Measurements from ENCODE around the gene ACTL7A. TPM values are rescaled to one million over a fixed set of nuclear protein-coding genes. Genes with fewer than 3 reads are reported as not detected.

Gene ACTL7A
- total RNA-seq, 1 donor from 2014 or later = not detected

DNA sequence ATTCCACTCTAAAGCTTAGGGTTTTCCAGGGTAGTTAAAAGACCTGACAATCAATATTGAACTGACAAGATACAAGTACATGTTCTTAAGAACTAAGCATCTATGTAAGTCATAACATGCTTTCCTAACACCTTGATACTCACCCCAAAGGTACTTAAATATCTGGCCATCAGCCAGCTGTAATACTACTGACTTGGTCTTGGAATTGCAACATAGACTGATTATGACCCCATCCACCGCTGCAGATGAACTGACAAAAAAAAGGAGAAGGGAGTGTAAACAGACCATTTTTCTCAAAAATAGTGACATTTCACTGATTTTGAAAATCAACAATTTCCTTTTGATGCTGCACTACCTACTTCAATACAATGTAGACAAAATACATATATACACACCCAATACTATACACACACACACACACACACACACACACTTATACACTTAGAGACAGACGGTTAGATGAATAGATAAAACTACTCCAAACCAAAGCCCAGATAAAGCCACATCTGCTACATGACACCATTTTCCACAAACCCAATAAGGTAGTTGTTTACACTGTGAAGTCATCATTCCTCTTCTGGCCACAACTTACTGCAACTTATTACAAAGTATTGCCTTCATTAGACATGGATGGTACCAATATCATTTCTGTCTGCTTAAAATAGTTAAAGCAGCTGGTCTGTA is 41.5 kb downstream of the ACTL7A start:
- Histone ChIP-seq H3K27me3 (ENCODE audit: control insufficient read depth, insufficient read depth, low read length) (no peaks in the 10 kb centered on the region), H3K36me3 (ENCODE audit: control insufficient read depth, insufficient read depth, low read length) (peaks cover 18% of the 10 kb centered on the region), H3K4me3 (ENCODE audit: low read depth, low read length) (no peak overlapping the region)
- no peak for FAIRE-seq
- peak; percentile 21 for DNase-seq (ENCODE audit: low read depth)
- TF ChIP-seq, protein P1, sequence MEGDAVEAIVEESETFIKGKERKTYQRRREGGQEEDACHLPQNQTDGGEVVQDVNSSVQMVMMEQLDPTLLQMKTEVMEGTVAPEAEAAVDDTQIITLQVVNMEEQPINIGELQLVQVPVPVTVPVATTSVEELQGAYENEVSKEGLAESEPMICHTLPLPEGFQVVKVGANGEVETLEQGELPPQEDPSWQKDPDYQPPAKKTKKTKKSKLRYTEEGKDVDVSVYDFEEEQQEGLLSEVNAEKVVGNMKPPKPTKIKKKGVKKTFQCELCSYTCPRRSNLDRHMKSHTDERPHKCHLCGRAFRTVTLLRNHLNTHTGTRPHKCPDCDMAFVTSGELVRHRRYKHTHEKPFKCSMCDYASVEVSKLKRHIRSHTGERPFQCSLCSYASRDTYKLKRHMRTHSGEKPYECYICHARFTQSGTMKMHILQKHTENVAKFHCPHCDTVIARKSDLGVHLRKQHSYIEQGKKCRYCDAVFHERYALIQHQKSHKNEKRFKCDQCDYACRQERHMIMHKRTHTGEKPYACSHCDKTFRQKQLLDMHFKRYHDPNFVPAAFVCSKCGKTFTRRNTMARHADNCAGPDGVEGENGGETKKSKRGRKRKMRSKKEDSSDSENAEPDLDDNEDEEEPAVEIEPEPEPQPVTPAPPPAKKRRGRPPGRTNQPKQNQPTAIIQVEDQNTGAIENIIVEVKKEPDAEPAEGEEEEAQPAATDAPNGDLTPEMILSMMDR (IDR thresholded peaks at IDR 0.05; ENCODE audit: insufficient read depth, low read length, severe bottlenecking) = no peak

DNA sequence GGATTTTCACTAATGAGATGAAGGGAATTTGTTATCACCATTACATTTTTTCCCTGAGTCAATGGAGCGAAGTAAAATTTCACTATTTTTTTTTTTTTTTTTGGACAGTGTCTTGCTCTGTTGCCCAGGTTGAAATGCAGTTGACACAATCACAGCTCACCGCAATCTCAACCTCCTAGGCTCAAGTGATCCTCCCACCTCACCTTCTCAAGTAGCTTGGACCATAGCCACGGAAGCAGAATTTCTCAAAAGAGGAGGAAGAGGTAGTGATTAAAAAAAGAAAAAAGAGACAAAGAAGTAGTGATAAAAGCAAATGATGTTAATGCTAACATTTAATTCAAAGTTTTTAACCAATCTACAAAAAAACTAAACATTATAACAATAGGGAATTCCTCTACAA is 42.1 kb downstream of the ACTL7A start:
- no peaks in the 10 kb centered on the region for H3K27me3 ChIP-seq (ENCODE audit: control insufficient read depth, insufficient read depth, low read length)
- DNase-seq (ENCODE audit: low read depth) = no peak
- H3K4me3 ChIP-seq (ENCODE audit: low read depth, low read length) = no peak overlapping the region
- TF ChIP-seq, protein P1 (IDR thresholded peaks at IDR 0.05; ENCODE audit: insufficient read depth, low read length, severe bottlenecking) = no peak
- no peak for FAIRE-seq
- peaks cover 20% of the 10 kb centered on the region for H3K36me3 ChIP-seq (ENCODE audit: control insufficient read depth, insufficient read depth, low read length)

DNA sequence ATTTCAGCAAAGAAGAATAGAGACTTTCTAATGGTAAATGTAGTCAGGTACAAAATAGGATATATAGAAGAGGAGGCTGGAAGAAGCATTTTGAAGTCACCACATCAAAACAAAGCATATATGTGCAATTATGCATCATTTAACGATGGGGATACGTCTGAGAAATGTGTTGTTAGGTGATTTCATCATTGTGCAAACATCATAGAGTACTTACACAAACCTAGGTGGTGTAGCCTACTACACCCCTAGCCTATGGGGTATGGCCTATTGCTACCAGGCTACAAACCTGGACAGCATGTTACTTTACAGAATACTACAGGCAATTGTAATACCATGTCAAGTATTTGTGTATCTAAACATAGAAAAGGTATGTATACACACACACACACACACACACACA is 43.4 kb downstream of the ACTL7A start:
- no peaks in the 10 kb centered on the region for H3K27me3 ChIP-seq (ENCODE audit: control insufficient read depth, insufficient read depth, low read length)
- TF ChIP-seq, protein P1 (IDR thresholded peaks at IDR 0.05; ENCODE audit: insufficient read depth, low read length, severe bottlenecking) = no peak
- H3K36me3 ChIP-seq (ENCODE audit: control insufficient read depth, insufficient read depth, low read length) = peaks cover 19% of the 10 kb centered on the region
- no peak for FAIRE-seq
- H3K4me3 ChIP-seq (ENCODE audit: low read depth, low read length) = no peak overlapping the region
- no peak for DNase-seq (ENCODE audit: low read depth)

DNA sequence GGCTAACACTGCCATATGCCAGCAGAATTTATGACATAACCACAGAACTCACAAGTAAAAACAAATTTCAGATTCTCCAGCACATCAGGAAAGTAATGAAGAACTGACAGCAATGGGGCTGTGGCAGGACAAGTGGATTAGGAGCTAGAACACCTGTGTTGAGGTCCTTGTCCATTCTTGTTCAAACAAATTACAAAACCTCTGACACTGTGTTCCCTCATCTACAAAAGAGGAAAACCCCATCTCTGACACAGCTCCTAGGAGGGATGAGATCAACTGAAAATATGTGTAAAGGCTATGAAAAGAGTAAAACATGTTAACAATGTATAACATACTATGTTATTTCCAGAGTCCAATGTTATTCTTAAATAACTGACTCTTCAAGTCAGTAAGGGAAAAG is 48.3 kb downstream of the ACTL7A start:
- FAIRE-seq = no peak
- H3K4me3 ChIP-seq (ENCODE audit: low read depth, low read length) = no peak overlapping the region
- TF ChIP-seq, protein P1 (IDR thresholded peaks at IDR 0.05; ENCODE audit: insufficient read depth, low read length, severe bottlenecking) = no peak
- DNase-seq (ENCODE audit: low read depth) = no peak
- H3K27me3 ChIP-seq (ENCODE audit: control insufficient read depth, insufficient read depth, low read length) = no peaks in the 10 kb centered on the region
- peaks cover 30% of the 10 kb centered on the region for H3K36me3 ChIP-seq (ENCODE audit: control insufficient read depth, insufficient read depth, low read length)

DNA sequence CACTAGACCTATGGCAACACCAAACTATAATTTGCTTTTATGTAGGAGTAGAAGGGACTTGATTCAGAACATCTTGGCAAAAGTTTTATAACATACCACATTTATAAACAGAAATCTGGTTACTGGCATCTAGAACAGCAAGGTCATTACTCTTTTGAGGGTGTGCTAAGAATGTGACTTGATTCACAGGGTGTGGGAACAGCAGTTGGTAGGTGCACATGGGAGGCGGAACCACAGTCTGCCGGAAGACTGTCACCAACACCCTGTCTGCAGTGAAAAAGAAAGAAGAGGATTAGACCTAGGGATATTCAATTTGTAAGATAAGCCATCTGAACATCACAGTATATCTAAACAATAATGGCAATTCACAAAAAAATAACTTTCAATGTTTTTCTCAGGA is 48.8 kb downstream of the ACTL7A start:
- Histone ChIP-seq H3K27me3 (ENCODE audit: control insufficient read depth, insufficient read depth, low read length) (no peaks in the 10 kb centered on the region), H3K36me3 (ENCODE audit: control insufficient read depth, insufficient read depth, low read length) (peaks cover 30% of the 10 kb centered on the region), H3K4me3 (ENCODE audit: low read depth, low read length) (no peak overlapping the region)
- TF ChIP-seq, protein P1 (IDR thresholded peaks at IDR 0.05; ENCODE audit: insufficient read depth, low read length, severe bottlenecking) = no peak
- DNase-seq (ENCODE audit: low read depth) (no peak), FAIRE-seq (no peak)

DNA sequence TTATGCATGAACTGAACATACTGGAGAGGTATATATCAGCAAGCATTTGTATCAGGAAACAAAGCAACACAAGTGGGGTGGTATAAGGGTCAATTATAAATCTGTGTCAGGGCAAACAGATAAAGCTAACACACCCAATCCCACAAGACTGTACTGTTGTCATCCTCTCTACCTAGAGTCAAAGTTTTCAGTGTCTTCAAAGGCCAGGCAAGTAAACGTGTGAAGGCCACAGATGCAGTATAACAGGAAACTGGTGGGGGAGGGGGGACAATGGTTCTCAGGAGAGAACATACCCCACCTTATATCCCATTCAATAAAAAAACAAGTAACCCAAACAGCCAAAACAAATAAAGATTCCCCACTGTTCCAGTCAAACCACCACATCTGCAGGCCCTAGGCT is 49.8 kb downstream of the ACTL7A start:
- Histone ChIP-seq H3K36me3 (ENCODE audit: control insufficient read depth, insufficient read depth, low read length) (peaks cover 28% of the 10 kb centered on the region), H3K4me3 (ENCODE audit: low read depth, low read length) (no peak overlapping the region), H3K27me3 (ENCODE audit: control insufficient read depth, insufficient read depth, low read length) (no peaks in the 10 kb centered on the region)
- DNase-seq (ENCODE audit: low read depth) (no peak), FAIRE-seq (no peak)
- TF ChIP-seq, protein P1 (IDR thresholded peaks at IDR 0.05; ENCODE audit: insufficient read depth, low read length, severe bottlenecking) = no peak
